GM23338 (cell line): ENCODE results near the gene NAPB.

Experiments
- CREB1 ChIP-seq: fragments of 250-450 bp; sonication (Bioruptor Pico); IDR thresholded peaks from 2 replicates; pipeline ENCODE4 v1.5.0; 2020; ENCODE audit warnings: low read depth, mild to moderate bottlenecking, moderate library complexity
- EZH2 ChIP-seq: fragments of 200-600 bp; sonication (generic); IDR thresholded peaks from one replicate; pipeline ENCODE4 v1.8.0; 2017; ENCODE audit warnings: antibody characterized with exemption, mild to moderate bottlenecking, low read depth; ENCODE audit not compliant: unreplicated experiment
- EZH2phosphoT487 ChIP-seq: fragments of 200-600 bp; sonication (generic); IDR thresholded peaks from one replicate; pipeline ENCODE4 v1.8.1; 2018; ENCODE audit warnings: antibody characterized with exemption; ENCODE audit not compliant: unreplicated experiment
- JUNB ChIP-seq: IDR thresholded peaks from one replicate; pipeline ENCODE4 v1.6.1; 2016; ENCODE audit warnings: antibody characterized with exemption; ENCODE audit not compliant: unreplicated experiment
- POLR2AphosphoS5 ChIP-seq: IDR thresholded peaks from 2 replicates; pipeline ENCODE4 v1.6.1; 2016; ENCODE audit warnings: antibody characterized with exemption, low read depth
- STAT1 ChIP-seq: IDR thresholded peaks from one replicate; pipeline ENCODE4 v1.6.1; 2016; ENCODE audit warnings: antibody characterized with exemption; ENCODE audit not compliant: unreplicated experiment
- ZNF331 ChIP-seq: fragments of 250-450 bp; sonication (Bioruptor Pico); IDR thresholded peaks from 2 replicates; pipeline ENCODE4 v1.5.0; 2020; ENCODE audit warnings: low read depth, mild to moderate bottlenecking, moderate library complexity
- TF ChIP-seq, protein P1 (sequence below), 2 experiments: fragments of 200-600 bp in 1 of 2; sonication (generic) in 1 of 2; conservative IDR thresholded peaks; 2 replicates each; pipeline versions ENCODE4 v1.5.1 to v1.6.1; 2016 to 2017; ENCODE audit warnings: antibody characterized with exemption in 2 of 2, low read depth in 2 of 2, mild to moderate bottlenecking in 2 of 2, moderate library complexity in 1 of 2
- TF ChIP-seq, protein P2 (sequence below): IDR thresholded peaks from one replicate; pipeline ENCODE4 v1.6.1; 2018; ENCODE audit warnings: antibody characterized with exemption; ENCODE audit not compliant: unreplicated experiment
- TF ChIP-seq, protein P3 (sequence below): IDR thresholded peaks from 2 replicates; pipeline ENCODE4 v1.6.1; 2016; ENCODE audit warnings: antibody characterized with exemption

DNA sequence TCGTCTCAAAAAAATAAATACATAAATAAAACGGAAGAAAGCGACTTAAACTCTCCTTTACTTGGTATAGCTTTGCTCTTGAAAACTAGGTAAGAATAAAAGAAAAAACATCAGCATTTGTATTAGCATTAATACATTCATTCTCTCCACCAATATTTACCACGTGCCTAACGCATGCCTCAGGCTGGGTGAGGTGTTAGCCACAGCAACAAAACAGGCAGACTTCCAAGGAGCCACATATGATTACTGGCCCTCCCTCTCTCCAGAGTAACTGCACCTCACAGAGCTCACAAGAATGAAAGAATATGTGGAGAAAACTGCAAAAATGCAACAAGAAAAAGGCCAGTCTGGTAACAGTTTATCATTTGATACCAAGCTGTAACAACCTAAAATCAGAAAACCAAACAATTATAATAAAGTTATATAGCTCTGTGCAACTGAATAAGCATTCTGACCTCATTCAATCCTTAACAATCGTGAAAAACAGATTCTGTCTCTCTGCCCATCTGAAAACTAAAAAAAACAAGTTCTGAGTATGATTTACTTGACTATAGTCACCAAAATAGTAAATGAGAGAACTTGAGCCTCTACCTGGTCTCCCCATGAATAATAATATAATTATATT lies 5.2 kb downstream of the NAPB start:
- TF ChIP-seq, protein P1, sequence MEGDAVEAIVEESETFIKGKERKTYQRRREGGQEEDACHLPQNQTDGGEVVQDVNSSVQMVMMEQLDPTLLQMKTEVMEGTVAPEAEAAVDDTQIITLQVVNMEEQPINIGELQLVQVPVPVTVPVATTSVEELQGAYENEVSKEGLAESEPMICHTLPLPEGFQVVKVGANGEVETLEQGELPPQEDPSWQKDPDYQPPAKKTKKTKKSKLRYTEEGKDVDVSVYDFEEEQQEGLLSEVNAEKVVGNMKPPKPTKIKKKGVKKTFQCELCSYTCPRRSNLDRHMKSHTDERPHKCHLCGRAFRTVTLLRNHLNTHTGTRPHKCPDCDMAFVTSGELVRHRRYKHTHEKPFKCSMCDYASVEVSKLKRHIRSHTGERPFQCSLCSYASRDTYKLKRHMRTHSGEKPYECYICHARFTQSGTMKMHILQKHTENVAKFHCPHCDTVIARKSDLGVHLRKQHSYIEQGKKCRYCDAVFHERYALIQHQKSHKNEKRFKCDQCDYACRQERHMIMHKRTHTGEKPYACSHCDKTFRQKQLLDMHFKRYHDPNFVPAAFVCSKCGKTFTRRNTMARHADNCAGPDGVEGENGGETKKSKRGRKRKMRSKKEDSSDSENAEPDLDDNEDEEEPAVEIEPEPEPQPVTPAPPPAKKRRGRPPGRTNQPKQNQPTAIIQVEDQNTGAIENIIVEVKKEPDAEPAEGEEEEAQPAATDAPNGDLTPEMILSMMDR (conservative IDR thresholded peaks at IDR 0.05; ENCODE audit: low read depth in 2 of 2), result no peak
- TF ChIP-seq POLR2AphosphoS5, result no peak
- TF ChIP-seq, protein P2, sequence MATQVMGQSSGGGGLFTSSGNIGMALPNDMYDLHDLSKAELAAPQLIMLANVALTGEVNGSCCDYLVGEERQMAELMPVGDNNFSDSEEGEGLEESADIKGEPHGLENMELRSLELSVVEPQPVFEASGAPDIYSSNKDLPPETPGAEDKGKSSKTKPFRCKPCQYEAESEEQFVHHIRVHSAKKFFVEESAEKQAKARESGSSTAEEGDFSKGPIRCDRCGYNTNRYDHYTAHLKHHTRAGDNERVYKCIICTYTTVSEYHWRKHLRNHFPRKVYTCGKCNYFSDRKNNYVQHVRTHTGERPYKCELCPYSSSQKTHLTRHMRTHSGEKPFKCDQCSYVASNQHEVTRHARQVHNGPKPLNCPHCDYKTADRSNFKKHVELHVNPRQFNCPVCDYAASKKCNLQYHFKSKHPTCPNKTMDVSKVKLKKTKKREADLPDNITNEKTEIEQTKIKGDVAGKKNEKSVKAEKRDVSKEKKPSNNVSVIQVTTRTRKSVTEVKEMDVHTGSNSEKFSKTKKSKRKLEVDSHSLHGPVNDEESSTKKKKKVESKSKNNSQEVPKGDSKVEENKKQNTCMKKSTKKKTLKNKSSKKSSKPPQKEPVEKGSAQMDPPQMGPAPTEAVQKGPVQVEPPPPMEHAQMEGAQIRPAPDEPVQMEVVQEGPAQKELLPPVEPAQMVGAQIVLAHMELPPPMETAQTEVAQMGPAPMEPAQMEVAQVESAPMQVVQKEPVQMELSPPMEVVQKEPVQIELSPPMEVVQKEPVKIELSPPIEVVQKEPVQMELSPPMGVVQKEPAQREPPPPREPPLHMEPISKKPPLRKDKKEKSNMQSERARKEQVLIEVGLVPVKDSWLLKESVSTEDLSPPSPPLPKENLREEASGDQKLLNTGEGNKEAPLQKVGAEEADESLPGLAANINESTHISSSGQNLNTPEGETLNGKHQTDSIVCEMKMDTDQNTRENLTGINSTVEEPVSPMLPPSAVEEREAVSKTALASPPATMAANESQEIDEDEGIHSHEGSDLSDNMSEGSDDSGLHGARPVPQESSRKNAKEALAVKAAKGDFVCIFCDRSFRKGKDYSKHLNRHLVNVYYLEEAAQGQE, result no peak
- no peak for TF ChIP-seq EZH2
- TF ChIP-seq EZH2phosphoT487, result no peak
- TF ChIP-seq JUNB, result no peak
- no peak for TF ChIP-seq STAT1
- TF ChIP-seq, protein P3, sequence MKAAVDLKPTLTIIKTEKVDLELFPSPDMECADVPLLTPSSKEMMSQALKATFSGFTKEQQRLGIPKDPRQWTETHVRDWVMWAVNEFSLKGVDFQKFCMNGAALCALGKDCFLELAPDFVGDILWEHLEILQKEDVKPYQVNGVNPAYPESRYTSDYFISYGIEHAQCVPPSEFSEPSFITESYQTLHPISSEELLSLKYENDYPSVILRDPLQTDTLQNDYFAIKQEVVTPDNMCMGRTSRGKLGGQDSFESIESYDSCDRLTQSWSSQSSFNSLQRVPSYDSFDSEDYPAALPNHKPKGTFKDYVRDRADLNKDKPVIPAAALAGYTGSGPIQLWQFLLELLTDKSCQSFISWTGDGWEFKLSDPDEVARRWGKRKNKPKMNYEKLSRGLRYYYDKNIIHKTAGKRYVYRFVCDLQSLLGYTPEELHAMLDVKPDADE, result no peak
- no peak for TF ChIP-seq CREB1 (CRISPR knock-in tag)
- no peak for TF ChIP-seq ZNF331 (CRISPR knock-in tag)
